Thymus (tissue), 11 donors: ENCODE results near the gene KRTAP5-6. TPM values are rescaled to one million over a fixed set of nuclear protein-coding genes. Genes with fewer than 3 reads are reported as not detected.
"Not testable (repeated sequence)": the region's sequence is repeated elsewhere in the genome, so short reads cannot be mapped to it uniquely, and the experiment has no call there.

ENCODE experiments used
- DNase-seq, 9 donors: peaks; one replicate each; pipeline ENCODE4 v3.0.0-alpha.2; 2013; ENCODE audit warnings: low spot score in 9 of 9, low read depth in 6 of 9, missing footprints in 1 of 9
- H3K27ac ChIP-seq, 2 donors: one replicate each; pipeline ENCODE4 v1.5.1; 2013; ENCODE audit warnings: control low read depth in 1 of 2, low read depth in 1 of 2, low read length in 1 of 2, mild to moderate bottlenecking in 1 of 2, moderate library complexity in 1 of 2
- H3K27me3 ChIP-seq, 2 donors: one replicate each; pipeline ENCODE4 v1.5.1; 2013; ENCODE audit warnings: low read length in 1 of 2; ENCODE audit not compliant: control insufficient read depth in 2 of 2, insufficient read depth in 1 of 2
- H3K36me3 ChIP-seq, 2 donors: one replicate each; pipeline ENCODE4 v1.5.1; 2013; ENCODE audit warnings: low read length in 1 of 2, mild to moderate bottlenecking in 1 of 2, moderate library complexity in 1 of 2; ENCODE audit not compliant: control insufficient read depth in 2 of 2, insufficient read depth in 2 of 2
- H3K4me1 ChIP-seq, 2 donors: one replicate each; pipeline ENCODE4 v1.5.1; 2013; ENCODE audit warnings: low read length in 2 of 2; ENCODE audit not compliant: control insufficient read depth in 2 of 2, insufficient read depth in 2 of 2
- H3K4me3 ChIP-seq, 2 donors: one replicate each; pipeline ENCODE4 v1.5.1; 2013; ENCODE audit warnings: low read length in 2 of 2, control low read depth in 1 of 2, mild to moderate bottlenecking in 1 of 2
- H3K9me3 ChIP-seq, 2 donors: one replicate each; pipeline ENCODE4 v1.5.1; 2013; ENCODE audit warnings: low read length in 1 of 2, mild to moderate bottlenecking in 1 of 2; ENCODE audit not compliant: control insufficient read depth in 2 of 2, insufficient read depth in 1 of 2
- WGBS: extraction: QIAGEN DNeasy Blood & Tissue Kit; methylation state at CpG from one replicate; pipeline ENCODE4 v1.1.7; 2013; 5-methylcytosine and 5-hydroxymethylcytosine counted together
- polyA plus RNA-seq: library from polyadenylated mRNA; stranded (reverse); fragments of 200-250 nt; gene quantifications from one replicate; pipeline ENCODE4 v1.2.3, GENCODE V29; 2013
- total RNA-seq: library from RNA; stranded (reverse); fragments of 120-200 nt; gene quantifications from one replicate; pipeline ENCODE4 v1.2.4, GENCODE V29; 2013
- donor health status: healthy.

Gene KRTAP5-6
- total and polyA plus RNA-seq, 2 donors, result not detected

- not testable (repeated sequence) for H3K9me3 ChIP-seq, H3K27ac ChIP-seq, H3K4me3 ChIP-seq, DNase-seq, H3K36me3 ChIP-seq, H3K4me1 ChIP-seq
- peaks cover 14 to 55% of the 10 kb centered on the region in 2 donors for H3K27me3 ChIP-seq
- WGBS, result 100% methylated on average over 1 of the region's 1 CpG
Measured at GRCh38 chr11:1670457-1670856, 26.5 kb upstream of the KRTAP5-6 start.

GRCh38 chr11:1670905-1671371, 26.1 kb upstream of the KRTAP5-6 start:
- DNase-seq, result no peak
- Histone ChIP-seq H3K27me3 (peaks cover 14 to 58% of the 10 kb centered on the region in 2 donors), H3K4me1 (no peaks in the 10 kb centered on the region), H3K9me3 (peaks cover 0 to 4% of the 10 kb centered on the region in 2 donors), H3K36me3 (no peaks in the 10 kb centered on the region), H3K27ac (no peak overlapping the region), H3K4me3 (no peak overlapping the region)
- 95% methylated on average over 11 of the region's 11 CpGs for WGBS

- H3K36me3 ChIP-seq, result no peaks in the 10 kb centered on the region
- WGBS, result 88% methylated on average over 11 of the region's 11 CpGs
Measured at GRCh38 chr11:1671658-1672057, 25.3 kb upstream of the KRTAP5-6 start.

GRCh38 chr11:1672613-1673350, 24.2 kb upstream of the KRTAP5-6 start:
- H3K27ac ChIP-seq, result peak overlapping the region in 1 of 2 donors; percentile 1
- peaks cover 0 to 4% of the 10 kb centered on the region in 2 donors for H3K9me3 ChIP-seq
- peaks cover 14 to 57% of the 10 kb centered on the region in 2 donors for H3K27me3 ChIP-seq
- no peaks in the 10 kb centered on the region for H3K4me1 ChIP-seq
- H3K4me3 ChIP-seq, result no peak overlapping the region
- no peaks in the 10 kb centered on the region for H3K36me3 ChIP-seq
- DNase-seq, result no peak
- 91% methylated on average over 15 of the region's 15 CpGs for WGBS

More at GRCh38 chr11:1671658-1672057, 25.3 kb upstream of the KRTAP5-6 start:
- H3K4me1 ChIP-seq, result no peaks in the 10 kb centered on the region
- no peak overlapping the region for H3K4me3 ChIP-seq
- peaks cover 14 to 59% of the 10 kb centered on the region in 2 donors for H3K27me3 ChIP-seq
- DNase-seq, result no peak
- H3K9me3 ChIP-seq, result peaks cover 0 to 4% of the 10 kb centered on the region in 2 donors
- no peak overlapping the region for H3K27ac ChIP-seq

- peaks cover 0 to 4% of the 10 kb centered on the region in 2 donors for H3K9me3 ChIP-seq
- no peaks in the 10 kb centered on the region for H3K36me3 ChIP-seq
- no peak overlapping the region for H3K27ac ChIP-seq
- WGBS, result 76% methylated on average over 11 of the region's 11 CpGs
- H3K4me1 ChIP-seq, result no peaks in the 10 kb centered on the region
- peaks cover 14 to 48% of the 10 kb centered on the region in 2 donors for H3K27me3 ChIP-seq
- no peak for DNase-seq
- H3K4me3 ChIP-seq, result no peak overlapping the region
Measured at GRCh38 chr11:1673446-1674172, 23.4 kb upstream of the KRTAP5-6 start.

- Histone ChIP-seq H3K36me3 (no peaks in the 10 kb centered on the region), H3K27me3 (peaks cover 8 to 40% of the 10 kb centered on the region in 2 donors), H3K9me3 (peaks cover 0 to 4% of the 10 kb centered on the region in 2 donors), H3K4me1 (no peaks in the 10 kb centered on the region), H3K27ac (no peak overlapping the region), H3K4me3 (no peak overlapping the region)
- no peak for DNase-seq
- WGBS, result 88% methylated on average over 21 of the region's 21 CpGs
Measured at GRCh38 chr11:1674173-1675131, 22.5 kb upstream of the KRTAP5-6 start.

GRCh38 chr11:1675536-1676228, 21.3 kb upstream of the KRTAP5-6 start:
- 90% methylated on average over 11 of the region's 11 CpGs for WGBS
- no peaks in the 10 kb centered on the region for H3K36me3 ChIP-seq
- no peak overlapping the region for H3K4me3 ChIP-seq
- peaks cover 0 to under 1% of the 10 kb centered on the region in 2 donors for H3K9me3 ChIP-seq
- H3K4me1 ChIP-seq, result no peaks in the 10 kb centered on the region
- no peak for DNase-seq
- H3K27me3 ChIP-seq, result peaks cover 3 to 30% of the 10 kb centered on the region in 2 donors
- H3K27ac ChIP-seq, result no peak overlapping the region

GRCh38 chr11:1676229-1676740, 20.7 kb upstream of the KRTAP5-6 start:
- Histone ChIP-seq H3K27me3 (peaks cover 3 to 27% of the 10 kb centered on the region in 2 donors), H3K4me1 (no peaks in the 10 kb centered on the region), H3K36me3 (no peaks in the 10 kb centered on the region), H3K27ac (no peak overlapping the region), H3K9me3 (no peaks in the 10 kb centered on the region), H3K4me3 (no peak overlapping the region)
- 94% methylated on average over 7 of the region's 7 CpGs for WGBS
- no peak for DNase-seq
